Breast epithelium (tissue), 3 donors: ENCODE results near the gene DSCAML1.

Experiments
- CTCF ChIP-seq, 3 donors: fragments of 450-650 bp; IDR thresholded peaks; one replicate each; pipeline ENCODE4 v1.5.1; 2016 to 2017; ENCODE audit warnings: antibody characterized with exemption in 3 of 3, mild to moderate bottlenecking in 3 of 3, moderate library complexity in 3 of 3
- POLR2A ChIP-seq: fragments of 450-650 bp; IDR thresholded peaks from one replicate; pipeline ENCODE4 v1.6.1; 2016; ENCODE audit warnings: antibody characterized with exemption, mild to moderate bottlenecking, moderate library complexity
- POLR2AphosphoS5 ChIP-seq, 3 donors: sonication (generic); formaldehyde crosslinking; IDR thresholded peaks; one replicate each; pipeline ENCODE4 v1.6.1; 2017; ENCODE audit warnings: antibody characterized with exemption in 3 of 3

GRCh38 chr11:117488996-117489952 is 307.7 kb downstream of the DSCAML1 start:
- TF ChIP-seq CTCF (IDR thresholded peaks at IDR 0.05) (no peak), POLR2A (no peak), POLR2AphosphoS5 (IDR thresholded peaks at IDR 0.05) (no peak)
